Measurements from ENCODE around the gene XPO6.
"Not testable (repeated sequence)": the region's sequence is repeated elsewhere in the genome, so short reads cannot be mapped to it uniquely, and the experiment has no call there.

Gene XPO6

GRCh38 chr16:28149011-28149888 lies 62.5 kb downstream of the XPO6 start:
- peak; percentile 6 for DNase-seq

DNA sequence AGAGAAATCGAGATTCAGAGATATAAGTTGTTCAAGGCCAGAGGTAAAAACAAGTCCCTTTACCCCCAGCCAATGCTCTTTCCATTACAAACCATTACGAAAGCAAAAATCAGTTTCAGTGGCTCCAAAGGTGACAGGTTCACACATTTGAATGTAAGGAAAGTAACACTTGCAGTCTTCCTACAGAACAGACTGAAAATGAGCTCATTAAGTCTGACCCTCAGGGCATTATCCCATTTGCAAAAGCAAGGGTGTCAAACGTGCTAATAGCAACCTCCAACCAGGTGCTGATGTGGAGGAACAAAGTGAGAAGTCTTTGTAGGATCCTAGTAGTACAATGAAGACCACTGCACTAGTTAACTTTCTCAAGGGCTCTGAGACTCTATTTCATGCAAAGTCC lies 65.2 kb downstream of the XPO6 start:
- no peak for DNase-seq

DNA sequence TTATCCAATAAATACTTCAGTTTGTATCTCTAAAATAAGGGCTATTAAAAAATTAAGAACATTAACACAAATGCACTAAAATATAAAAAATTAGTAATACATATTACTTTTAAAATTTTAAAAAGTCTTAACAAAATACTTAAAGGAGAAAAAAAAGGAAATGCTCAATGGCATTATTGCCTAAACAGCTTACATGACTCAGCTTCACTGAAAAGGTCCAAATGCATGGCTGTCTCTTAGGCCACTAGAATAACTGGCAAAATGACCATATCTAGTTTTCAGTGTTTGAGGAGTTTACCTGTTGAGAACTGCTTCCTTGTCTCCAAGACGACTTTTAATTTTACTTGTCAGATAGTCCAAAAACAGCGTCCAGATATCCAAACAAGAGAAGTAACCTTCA lies 66.0 kb downstream of the XPO6 start:
- no peak for DNase-seq

GRCh38 chr16:28140788-28141618 lies 70.8 kb downstream of the XPO6 start:
- no peak for DNase-seq

DNA sequence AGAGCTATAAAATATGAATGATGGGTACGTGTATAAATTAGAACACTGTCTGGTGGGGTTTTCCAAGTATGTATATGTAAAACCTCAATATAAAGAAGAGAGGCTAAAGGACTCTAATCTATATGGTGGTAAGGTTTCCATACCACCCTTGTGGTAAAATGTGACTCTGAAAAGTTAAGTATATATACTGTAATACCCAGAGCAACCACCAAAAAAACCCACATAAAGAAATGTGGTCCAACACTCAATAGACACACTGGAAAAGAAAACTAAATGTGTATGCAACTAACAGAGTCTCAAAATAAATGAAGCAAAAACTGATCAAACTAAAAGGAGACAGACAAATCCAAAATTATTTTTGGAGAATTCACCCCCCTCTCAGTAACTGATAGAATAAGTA lies 72.2 kb downstream of the XPO6 start:
- DNase-seq = no peak

- no peak for DNase-seq
Measured at GRCh38 chr16:28136751-28137434, 74.9 kb downstream of the XPO6 start.

DNA sequence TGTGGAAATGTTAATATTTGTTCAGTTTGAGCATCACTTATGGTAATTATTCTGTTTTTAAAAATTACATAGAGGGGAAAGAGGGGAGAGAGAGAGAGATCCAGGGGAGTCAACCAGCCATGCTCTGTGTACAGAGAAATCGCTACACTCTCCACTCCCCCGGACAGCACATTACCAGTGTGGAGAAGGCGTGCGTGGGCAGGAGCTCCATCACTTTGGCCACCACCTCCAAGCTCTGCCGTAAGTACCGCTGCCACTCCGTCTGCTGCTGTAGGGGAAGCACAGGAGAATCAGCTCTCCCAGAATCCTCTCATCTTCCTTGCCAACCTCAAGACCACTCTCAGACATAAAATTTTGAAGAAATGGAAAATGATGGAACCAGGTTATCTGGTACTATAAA lies 78.1 kb downstream of the XPO6 start:
- no peak for DNase-seq

GRCh38 chr16:28131743-28132393 lies 79.9 kb downstream of the XPO6 start:
- DNase-seq = no peak

GRCh38 chr16:28131181-28131580 lies 80.6 kb downstream of the XPO6 start:
- no peak for DNase-seq

GRCh38 chr16:28130099-28131088 lies 81.4 kb downstream of the XPO6 start:
- no peak for DNase-seq

DNA sequence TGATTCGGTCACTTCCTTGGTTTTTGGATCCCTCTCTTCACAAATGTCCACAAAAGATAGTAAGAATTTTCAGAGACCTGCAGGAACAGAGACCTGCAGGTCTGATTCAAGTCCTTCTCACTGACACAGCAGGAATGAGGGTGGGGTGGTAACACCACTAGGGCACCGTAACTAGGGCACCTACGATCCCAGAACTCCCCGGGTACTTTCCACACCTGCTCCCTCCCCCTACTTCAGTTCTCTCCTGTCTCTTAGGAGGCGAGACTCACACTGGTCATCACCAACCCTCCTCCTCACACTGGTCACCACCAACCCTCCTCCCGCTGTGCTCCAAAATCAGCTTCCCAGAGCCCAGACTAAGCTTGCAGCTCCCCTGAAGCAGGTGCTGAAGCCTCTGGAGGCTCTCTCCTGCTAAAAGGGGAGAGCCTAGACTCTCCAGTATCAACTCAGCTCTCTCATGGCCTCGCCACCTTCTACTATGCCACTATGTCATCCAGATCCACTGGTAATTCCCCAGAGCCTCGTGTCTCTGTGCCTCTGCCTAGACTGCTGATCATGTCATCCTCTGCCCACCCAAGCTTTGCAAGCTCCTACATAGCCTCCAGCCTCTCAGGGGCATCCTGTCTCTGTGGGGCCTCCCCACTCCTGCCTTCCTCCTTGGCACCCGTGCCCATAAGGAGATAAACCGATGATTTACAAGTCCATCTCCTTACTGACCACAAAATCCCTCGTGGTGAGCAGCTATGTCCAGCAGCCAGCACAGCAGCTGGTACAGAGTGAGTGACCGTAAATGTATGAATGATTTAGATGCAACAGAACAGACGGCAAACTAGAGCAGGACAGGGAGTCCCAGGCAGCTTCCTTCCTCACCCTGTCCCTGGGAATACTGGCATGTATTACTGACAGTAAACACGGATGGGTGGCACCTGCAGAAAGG lies 84.8 kb downstream of the XPO6 start:
- DNase-seq = no peak

DNA sequence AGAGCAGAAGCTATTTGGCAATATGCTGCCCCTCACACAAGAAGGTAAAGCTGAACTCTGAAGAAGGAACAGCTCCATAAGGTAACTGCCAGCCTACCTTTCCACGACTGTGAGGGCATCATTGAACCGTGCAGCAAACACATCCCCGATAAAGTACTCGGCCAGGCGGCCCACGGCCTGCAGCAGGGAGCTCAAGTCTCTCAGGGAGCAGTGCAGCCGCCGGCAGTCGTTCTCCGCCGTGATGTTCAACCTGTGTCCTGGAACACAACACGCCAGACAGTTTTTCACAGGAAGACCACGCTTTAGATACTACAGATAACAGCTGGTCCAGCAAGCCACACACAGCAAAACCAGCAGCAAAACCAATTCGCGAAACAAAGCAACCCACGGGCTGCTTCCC lies 86.2 kb downstream of the XPO6 start:
- no peak for DNase-seq

DNA sequence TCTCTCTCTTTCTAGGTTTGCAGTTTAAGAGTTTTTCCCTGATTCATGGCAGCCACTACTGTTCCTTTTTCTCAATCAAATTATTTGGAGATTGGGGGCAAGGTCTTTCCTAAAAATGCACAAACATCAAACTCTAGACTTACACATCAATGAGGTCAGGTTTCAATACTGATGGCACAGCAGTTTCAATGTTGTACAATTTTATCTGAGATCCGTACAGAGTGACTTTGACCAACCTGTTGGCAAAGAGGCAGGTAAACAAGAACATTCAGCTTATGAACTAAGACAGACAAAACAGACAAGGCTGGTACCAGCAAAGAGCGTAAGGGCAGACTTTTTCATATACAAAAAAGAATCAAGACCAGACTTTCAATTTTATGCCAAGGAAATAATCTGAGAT lies 90.2 kb downstream of the XPO6 start:
- no peak for DNase-seq

DNA sequence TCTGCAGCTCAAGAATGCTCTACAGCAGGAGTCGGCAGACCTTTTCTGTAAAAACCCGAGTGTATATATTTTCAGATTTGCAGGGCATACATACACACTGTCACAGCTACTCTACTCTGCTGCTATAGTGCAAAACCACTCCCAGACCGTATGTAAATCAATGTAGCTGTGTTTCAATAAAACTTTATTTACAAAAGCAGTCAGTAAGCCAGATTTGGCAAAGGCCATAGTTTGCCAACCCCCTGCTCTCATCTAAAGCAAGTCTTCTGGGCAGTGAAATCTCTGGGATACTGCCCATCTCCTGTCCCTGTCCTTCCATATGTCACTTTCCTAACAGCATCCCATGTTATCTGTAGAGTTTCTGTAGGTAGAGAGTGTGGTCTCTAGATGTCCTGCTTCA lies 91.0 kb downstream of the XPO6 start:
- no peak for DNase-seq

DNA sequence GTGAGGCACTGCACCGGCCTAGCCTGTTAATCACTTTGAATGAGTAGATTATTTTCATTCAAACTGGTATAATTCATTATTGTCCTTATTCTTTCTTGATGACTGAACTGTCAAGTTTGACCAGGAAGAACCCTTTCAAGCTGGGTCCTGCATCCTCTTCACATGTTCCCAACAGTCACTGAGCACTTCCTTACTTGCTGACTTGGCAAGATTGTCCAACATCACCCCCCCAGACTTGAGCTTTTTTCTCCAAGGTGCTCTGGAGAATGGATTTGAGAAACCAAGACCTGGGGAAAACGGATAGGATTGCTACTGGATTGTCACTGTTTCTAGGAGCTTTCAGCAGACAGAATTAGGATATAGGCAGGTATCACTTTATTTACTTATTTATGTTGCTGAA lies 93.1 kb downstream of the XPO6 start:
- DNase-seq = no peak

- DNase-seq = no peak
Measured at GRCh38 chr16:28117168-28117565, 94.6 kb downstream of the XPO6 start.

- DNase-seq = not testable (repeated sequence)
Measured at GRCh38 chr16:28115866-28116265, 95.9 kb downstream of the XPO6 start.

DNA sequence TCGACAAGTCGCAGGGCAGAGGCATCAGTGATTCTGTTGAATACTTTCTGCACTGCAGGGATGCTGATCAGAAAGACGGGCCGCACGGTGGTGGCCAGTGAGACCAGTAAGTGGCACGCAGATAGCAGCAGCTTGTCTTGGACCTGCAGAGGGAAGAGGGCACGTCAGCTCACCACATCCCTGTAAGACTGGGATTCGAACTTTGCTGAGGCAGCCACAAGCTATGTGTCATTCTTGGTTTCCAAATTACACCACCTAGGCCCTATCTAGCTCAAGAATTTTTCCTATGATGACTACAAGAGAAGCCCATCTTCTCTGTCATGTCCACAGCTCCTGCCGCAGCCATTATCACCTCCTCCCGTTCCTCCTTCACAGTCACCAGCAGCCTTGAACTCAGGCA lies 98.9 kb downstream of the XPO6 start:
- DNase-seq = no peak

DNA sequence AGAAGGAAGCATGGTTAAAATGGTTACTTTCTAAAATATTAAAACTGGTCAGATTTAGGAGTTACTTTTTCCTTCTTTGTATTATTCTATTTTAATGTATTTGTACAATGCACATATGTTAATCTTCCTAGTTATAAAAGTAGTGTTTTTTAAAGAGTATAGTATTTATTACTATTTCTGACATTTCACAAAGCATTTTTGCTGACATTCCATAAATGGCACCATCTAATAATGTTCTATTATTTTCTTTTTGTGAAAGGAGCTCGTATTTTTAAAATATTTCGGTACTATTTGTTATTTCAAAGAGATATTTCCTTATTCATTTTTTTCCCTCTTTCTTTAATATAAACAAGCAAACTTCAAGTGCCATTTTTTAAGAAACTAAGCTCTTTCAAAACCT lies 100.8 kb downstream of the XPO6 start:
- DNase-seq = no peak

DNA sequence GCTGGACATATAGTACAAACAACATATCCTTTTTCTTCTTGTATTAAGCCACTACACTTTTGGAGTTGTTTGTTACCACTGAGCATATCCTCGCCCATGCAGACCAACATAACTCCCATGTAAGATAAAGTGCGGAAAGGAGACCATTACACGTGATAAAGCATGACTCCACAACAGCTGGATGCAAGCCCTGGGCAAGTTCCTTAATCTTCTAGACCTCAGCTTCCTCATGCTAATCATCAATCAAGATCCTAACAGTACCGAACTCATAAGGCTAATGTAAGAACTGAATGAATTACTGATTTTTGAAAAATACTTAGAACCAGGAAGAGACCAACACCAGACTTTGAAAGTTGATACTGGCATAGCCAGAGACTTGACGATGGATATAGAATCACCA lies 101.3 kb downstream of the XPO6 start:
- DNase-seq = no peak

- no peak for DNase-seq
Measured at GRCh38 chr16:28110074-28110473, 101.7 kb downstream of the XPO6 start.
